ENCODE results near the gene MBP.

MBP gene

DNA sequence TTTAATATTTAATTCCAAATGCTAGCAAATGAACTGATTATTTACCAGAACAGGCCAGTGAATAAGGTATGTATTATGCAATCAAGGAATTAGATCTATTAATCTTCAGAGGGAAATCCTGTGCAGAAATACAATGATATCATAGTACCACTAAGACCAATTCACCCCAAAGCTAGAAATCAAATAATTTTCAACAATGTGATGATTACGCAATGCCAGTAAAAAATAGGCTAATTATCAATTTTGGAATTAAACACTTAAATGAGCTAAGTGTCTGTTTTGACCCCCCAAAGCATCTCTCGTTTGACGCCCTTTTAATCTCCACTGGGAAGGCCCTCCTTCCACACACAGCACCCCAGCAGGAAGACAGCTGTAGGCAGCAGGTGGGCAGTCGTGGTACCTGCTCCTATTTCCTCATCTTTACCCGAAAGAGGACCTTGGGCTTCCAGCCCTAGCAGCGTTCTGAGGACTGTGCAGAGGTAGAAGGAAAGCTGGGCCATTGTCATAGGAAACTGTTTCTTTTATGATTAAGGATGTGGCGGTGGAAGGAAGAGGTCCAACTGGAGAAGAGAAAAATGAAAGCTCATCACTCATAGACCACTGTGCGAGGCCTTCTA is 84.7 kb downstream of the MBP start:
- DNase-seq (ENCODE audit: low read depth in 3 of 3) = no peak

DNA sequence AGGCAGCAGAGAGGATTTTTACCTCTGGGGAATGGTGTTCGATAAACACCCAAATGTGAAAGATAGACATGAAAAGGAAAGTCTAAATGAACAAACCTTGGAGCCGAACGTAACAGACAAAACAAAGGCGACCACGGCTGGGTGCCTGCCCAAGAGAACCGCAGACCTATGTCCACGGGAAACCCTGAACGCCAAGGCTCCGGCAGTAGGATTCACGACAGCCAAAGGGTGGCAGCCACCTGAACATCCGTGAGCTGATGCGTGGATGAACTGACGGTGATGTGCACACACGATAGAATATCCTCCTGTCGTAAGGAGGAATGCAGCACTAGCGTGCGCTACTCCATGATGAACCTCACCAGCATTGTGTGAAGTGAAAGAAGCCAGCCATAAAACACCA is 85.6 kb downstream of the MBP start:
- no peak for DNase-seq (ENCODE audit: low read depth in 3 of 3)

DNA sequence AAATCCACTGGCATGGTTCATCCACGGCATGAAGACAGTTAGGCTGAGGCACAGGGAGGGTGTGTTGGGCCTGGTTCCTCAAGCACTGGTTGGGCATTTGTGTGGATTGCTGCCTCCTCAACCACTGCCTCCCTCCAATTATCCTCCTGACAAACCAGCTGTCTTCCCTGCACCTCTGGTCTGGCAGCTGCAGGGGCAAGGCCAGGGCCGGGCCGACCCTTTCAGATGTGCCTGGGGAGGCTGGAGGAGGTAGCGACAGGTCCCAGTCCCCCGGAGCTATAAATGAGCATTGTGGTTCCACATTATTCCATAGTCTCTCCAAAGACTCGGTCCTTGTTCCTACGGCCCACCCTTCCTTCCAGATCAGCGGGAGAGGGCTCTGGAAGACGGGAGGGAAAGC is 86.2 kb downstream of the MBP start:
- no peak for DNase-seq (ENCODE audit: low read depth in 3 of 3)

DNA sequence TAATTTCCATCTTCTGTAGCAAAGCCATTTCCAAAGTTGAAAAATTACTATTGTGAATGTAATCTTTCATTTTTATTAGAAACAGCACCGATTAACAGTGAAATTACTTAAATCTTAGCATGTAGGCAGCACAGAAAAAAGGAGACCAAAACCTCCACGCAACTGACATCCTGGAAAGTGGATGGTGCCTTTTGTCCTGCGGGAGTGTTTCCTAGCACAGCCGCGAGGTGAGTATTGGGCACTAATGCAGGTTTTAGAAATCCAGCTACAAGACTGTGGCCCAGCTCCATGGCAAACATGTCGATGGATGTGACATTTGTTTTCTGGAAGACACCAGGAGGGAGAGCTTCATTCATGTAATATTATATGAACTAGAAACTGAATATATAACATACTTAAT is 86.9 kb downstream of the MBP start:
- DNase-seq (ENCODE audit: low read depth in 3 of 3) = no peak

DNA sequence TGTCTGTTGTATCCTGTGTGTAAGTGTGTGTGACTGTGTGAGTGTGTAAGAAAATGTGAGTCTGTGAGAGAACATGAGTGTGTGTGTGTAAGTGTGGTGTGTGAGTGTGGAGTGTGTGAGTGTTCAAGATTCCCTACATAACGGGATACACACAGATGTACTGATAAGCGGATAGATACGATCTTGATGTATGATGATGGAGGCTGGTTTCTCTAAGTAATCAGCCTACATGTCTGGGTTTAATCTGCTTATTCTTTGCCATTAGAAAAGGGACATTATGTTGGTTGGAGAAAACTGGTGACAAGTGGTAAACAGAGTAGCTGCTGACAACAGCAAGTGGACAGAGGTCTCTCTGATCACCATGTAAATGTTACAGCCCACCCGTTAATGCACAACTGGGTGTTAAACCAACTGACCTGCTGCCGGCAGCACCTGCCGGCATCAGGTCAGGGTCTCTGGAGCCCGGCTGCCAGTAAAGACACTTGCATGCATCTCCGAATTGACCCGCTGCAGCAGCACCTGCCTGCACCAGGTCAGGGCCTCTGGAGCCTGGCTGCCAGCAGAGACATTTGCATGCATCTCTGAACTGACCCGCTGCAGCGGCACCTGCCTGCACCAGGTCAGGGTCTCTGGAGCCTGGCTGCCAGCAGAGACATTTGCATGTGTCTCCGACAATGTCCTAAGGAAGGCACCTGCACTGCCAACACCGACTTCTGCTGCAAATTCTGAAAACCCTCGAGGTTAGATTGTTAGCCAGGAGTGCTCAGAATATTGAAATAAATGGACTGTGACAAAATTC is 87.5 kb downstream of the MBP start:
- no peak for DNase-seq (ENCODE audit: low read depth in 3 of 3)

DNA sequence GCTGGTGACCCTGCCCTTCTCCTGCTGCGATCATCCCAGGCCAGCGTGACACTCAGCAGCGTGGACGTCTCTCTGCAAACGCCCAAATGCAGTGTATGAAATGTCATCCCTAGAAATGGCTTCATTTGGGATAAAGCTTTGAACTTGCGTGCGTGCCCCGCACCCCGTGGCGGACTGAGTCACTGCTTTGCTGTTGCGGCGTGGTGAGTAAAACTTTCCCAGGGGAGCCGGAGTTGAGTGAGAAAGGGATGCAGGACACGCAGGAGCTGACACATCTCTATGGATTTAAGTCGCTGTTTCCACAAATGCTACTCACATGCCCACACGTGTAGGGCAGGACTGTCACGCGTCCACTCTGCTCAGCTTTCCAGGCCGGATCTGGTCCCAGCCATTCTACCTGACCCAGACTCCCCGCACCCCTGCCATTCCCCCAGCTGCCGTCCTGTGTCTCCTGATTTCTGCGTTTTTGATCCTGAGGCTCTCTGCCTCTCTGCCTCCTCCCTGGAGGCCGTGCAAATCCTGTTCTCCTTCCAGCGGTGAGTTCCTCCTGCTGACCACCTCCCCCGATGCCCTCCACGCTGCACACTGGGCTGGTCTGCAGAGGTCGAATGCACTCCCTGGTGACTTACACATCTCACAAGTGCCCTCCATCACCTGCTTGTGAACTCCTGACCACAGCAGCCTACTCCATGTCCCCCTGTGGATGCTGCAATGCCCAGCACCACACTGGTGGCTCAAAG is 88.9 kb downstream of the MBP start:
- no peak for DNase-seq (ENCODE audit: low read depth in 3 of 3)

DNA sequence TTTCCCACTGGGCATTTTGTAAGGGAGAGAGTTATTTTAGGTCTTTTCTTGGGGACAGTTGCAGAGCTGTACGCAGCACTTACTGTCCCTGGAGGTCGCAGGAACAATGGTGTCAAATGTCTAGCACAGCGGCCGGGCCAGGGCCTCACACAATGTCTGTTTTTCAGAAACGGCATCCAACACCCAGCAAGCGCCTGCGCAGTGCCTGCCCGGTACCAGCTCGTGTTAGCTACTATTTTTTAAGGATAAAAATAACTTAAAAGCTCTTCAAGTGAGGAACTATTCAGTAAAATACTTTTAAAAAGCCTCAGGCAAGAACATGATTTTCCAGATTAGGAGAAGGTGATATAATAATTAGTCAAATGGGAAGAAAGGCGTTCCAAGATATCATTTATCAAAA is 90.0 kb downstream of the MBP start:
- DNase-seq (ENCODE audit: low read depth in 3 of 3) = no peak

DNA sequence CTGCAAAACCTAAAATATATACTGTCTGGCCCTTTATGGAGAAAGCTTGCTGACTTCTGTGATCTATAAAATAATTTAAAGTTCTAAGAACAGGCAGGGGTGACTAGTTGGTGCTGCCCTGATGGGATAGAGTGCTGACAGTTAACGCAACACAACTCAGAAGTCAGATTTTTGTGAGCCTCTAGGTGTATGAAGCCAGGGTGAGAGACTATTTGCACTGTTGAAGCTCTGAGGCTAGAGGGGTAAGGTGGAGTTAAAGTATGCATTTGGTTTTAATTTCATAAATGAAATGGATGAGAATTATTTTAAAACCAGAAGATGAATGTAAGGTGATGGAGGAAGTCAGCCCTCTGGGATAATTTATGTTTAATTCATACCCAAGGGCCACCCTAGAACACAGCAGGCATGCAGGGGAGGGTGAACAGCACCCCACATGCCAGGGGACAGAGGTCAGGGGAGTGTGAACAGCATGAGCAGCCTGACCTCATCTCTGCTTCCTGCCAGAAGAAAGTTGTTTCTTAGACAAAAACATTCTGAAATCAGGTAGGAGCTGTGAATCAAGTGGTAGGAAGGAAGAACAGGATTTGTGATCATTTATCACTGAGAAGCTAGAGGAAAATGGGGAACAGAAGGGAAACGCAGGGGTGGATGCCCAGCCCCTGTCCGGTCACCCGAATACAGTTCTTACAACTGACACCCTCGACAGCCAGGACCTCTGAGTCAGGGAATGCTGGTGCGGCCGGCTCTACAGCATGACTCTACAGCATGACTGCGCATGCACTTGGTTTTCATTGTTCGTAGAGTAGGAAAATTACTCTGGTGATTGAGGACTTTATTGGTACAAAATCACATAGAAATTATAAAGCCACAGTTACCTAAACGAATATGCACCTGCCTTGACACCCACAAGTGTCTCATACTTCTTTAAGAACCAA is 93.1 kb downstream of the MBP start:
- no peak for DNase-seq (ENCODE audit: low read depth in 3 of 3)

DNA sequence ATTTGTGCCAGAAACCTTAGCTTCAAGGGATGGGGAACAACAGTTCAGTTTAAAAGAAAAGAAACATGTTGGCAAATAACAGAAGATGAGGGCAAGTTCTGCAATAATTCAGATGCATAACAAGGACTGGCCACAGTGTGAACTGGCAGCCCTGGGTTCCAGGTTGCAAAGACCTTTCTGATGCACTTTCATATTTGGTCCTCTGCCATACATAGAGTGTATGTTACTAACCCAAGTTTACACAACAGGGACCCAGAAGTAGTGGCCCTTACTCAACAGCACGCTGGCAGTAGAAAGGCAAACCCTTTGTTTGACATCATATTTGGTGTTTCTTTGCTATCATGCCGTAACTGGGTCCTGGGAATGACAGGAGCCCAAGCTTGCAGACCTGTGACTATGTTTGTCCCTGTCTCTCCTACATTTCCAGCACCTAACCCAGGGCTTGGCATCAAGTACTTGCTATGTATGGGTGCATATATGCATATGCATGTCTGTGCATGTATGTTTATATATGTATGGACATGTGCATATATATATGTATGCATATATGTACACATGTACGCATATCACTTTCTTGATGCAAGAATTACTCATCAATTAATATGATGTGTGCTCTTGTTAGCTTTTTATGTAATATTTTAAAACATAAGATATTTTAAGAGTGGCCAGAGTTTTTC is 94.3 kb downstream of the MBP start:
- no peak for DNase-seq (ENCODE audit: low read depth in 3 of 3)

DNA sequence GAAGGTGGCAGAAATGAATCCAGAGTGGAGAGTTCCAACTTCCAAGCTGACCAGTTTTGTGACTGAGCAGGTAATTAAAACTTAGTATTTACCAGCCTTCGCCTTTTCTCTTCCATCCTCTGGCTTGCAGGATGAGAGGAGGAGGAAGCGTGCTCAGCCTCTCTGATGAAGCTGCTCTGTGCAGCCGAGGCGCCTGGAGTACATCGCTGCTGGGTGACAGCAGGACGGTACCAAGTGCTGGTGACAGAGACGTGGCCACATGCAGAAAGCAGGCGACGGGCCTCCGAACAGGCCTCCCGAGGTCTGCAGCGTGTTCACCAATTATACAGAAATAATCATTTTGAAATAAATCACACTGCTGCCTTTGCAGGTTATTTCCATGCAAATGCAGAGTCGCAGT is 95.0 kb downstream of the MBP start:
- no peak for DNase-seq (ENCODE audit: low read depth in 3 of 3)

DNA sequence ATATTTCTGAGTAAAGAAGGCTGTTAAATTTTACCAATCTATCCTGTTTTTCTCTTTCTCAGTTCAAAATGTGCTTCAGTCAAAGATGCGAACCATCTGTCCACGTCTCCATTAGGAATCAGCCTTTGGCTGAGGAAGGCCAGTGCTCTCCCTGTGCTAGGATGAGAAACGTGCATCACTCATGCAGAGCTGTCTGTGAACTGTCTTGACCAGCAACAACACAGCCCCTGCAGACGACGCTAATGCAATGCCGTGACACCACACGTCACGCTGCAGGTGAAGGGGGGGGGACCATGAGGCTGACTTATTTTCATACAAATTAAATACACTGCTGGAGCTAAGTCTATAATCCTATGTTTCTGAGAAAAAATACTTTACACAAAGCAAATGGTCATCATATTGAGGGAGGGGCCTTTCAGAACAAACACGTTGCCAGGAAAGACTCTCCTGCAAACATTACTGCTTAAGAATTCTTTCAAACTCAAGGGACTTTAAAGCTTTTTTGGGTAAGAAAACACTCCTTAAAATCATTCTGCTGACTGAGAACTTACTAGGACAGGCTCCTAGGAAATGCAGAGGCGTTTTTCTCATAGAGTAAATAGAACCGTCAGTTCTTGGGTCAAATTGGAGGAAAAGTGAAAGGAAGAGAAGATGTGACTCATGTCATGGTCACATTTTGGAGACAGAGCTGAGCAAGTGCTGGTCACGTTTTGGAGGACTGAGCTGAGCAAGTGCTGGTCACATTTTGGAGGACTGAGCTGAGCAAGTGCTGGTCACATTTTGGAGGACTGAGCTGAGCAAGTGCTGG is 97.0 kb downstream of the MBP start:
- no peak for DNase-seq (ENCODE audit: low read depth in 3 of 3)

DNA sequence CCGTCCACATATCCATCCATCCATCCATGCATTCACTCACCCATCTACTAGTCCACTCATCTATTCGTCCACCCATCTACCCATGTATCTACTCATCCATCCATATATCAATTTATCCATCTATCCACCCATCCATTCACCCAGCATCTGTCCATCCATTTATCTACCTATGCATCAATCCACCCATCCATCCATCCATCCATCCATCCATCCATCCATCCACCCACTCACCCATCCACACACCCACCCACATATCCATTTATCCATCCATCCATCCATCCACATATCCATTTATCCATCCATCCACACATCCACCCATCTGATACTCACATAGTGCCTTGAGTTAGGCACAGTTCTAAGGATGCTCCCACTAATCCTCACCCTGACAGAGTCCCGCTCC is 99.0 kb downstream of the MBP start:
- DNase-seq (ENCODE audit: low read depth in 3 of 3) = no peak

DNA sequence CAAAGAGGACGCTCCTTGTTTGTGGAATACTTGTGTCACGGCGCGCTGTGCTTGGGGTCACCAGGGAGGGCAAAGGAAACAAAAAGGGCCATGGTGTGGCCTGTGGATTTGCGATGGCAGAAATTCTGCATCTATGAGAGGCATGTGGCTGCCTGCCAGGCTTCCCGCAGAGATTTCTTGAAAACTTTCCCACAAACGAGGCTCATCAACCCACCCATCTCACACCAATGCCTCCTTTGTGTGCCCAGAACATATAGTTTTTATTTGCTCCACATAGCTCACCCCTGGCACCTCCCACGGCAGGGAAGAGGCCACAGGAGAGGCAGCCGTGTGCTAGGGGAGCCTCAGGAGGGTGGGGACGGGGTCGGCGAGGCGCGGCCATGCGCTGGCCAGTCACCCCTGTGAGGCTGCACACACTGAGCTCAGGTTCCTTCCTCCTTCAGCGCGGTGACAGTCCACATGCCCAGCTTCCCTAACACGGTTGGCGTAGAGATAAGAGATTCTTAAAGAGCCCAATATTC is 100.3 kb downstream of the MBP start:
- DNase-seq (ENCODE audit: low read depth in 3 of 3) = no peak

DNA sequence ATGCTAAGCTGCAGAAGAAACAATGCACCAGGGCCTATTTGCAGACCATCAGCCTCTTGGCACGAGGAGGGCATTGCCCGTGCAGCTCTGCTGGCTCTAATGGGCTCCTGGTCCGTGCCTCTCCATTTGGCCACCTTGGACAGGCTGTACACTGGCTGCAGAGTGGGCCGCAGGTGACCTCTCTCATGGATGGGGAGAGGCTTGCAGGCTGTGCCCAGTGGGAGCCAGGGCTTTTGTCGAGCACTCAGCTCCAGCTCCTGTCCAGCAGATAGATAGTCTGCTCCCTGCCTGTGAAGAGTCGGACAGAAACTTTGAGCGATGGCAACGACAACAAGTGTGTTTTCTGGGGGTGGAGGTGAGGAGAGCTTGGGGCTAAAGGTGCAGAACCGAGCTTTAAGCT is 100.9 kb downstream of the MBP start:
- no peak for DNase-seq (ENCODE audit: low read depth in 3 of 3)

DNA sequence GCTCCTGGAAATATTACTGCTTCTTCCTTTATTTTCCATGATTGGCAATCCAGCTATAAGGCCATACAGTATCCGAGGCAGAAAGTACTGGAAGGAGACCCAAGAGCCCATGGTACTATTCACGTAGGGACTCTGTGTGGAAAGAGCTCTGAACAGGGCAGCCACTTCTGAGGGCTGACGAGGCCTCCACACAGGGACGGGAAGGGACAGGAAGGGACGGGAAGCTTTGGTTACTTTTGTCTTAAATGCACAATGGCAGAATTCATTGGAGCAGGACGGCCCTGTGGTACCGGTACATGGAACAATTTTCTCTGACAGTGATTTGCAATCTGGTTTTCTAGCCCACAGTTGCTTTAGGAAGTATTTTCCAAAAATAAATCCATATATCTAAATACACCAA is 102.4 kb downstream of the MBP start:
- no peak for DNase-seq (ENCODE audit: low read depth in 3 of 3)

DNA sequence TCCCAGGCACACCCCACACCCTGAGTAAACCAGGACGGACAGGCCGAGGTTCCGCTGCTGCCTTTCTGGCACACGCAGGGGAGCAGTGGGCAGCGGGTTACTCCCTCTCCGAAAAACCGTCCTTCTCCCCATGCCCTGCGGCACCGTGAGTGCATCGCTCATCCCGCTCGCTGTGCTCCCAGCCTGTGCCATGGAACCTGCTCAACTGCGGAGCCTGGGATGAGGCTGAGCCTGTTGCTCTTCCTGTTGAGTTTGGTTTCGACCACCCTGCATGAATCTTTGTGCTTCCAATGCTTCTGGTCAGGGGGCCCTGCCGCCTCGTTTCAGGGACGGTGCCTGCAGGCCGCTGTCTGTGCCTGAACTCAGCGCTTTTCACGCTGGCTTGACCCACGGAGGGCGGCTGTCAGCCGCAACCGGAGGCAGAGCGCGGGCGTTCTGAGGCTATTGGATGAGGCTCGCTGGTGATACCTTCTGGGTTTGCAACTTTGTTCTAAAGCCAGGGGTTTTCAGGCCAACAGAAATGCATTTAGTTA is 106.7 kb downstream of the MBP start:
- no peak for DNase-seq (ENCODE audit: low read depth in 3 of 3)

DNA sequence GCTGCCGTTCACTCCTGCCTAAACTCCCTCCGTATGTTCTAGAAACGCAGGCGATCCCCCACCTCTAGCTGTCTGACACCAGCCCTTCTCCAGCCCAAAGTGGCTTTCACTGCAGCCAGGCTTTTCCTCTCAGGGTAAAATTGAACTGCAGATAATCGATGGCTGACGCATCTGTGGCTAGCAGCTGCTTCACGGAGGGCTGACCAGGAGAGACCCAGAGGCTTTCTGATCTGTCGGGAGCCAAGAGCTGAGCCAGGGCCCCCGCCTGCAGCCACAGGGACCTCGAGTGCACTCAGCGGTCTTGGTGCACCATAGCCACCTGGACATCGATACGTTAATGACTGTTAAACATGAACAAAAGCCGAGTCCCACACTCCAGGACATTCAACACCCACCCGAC is 107.5 kb downstream of the MBP start:
- no peak for DNase-seq (ENCODE audit: low read depth in 3 of 3)

DNA sequence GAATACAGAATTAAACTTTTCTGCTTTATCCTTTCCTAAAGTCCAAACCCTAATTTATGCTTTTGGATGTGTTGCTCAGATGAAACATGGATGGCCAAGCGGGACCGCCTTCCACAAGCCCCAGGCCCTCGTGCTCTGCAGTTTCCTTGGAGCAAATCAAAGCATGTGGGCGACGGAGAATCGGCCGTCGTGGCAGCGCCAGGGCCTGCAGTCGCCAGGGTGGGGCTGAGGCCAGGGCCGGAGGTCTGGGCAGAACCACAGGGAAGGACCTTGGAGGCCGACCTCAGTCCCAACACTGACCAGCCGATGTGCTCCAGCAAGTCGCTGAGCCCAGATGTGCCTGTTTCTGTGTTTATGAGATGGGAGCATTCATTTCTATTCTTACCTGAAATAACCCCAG is 108.1 kb downstream of the MBP start:
- DNase-seq (ENCODE audit: low read depth in 3 of 3) = no peak

DNA sequence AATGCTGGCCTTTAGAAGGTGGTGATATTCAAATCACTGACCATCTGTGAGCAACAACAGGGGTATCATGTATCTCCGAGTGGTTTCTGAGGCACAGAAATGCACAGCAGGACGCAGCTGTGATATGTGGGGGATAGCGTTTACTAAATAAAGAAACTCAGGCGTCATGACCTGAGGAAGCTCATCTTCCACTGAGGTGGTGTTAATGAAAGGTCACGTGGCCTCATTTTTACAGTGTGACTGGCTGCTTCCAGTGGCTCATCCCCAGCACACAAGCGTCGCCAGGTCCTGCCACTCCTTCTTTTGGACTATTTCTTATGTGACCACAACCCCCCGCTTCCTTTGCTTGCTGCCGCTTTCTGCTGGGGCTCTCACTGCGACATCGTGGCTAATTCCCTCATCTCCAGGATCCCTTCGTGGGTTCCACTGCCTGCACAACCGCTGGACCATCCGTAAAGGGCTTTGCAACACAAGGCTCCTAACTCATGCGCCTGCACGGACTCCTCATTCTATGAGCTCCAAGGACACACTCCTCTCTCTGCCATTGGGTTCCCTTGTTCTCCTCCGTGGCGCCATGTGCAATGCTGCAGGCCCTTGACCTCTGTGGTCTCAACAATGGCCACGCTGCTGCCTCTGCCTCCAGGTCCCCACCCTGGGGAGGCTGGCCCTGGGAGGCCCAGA is 109.3 kb downstream of the MBP start:
- DNase-seq (ENCODE audit: low read depth in 3 of 3) = no peak

Measured in stimulated activated CD4-positive, alpha-beta T cell treated with anti-CD3 and anti-CD28 coated beads, TNF-alpha, amount 100 ng/mL, for 48 hours (primary cell).